Tibial nerve (tissue), 4 donors: ENCODE results near the gene ZNF3. TPM values are rescaled to one million over a fixed set of nuclear protein-coding genes. Genes with fewer than 3 reads are reported as not detected.

ENCODE experiments used
- DNase-seq, 2 donors: peaks; one replicate each; pipeline ENCODE4 v3.0.0-alpha.2; 2019; ENCODE audit warnings: low spot score in 2 of 2
- H3K27ac ChIP-seq, 4 donors: fragments of 200-600 bp; sonication (generic) in 3 of 4; one replicate each; pipeline ENCODE4 v1.5.1; 2017 to 2019; ENCODE audit warnings: mild to moderate bottlenecking in 1 of 4
- H3K27me3 ChIP-seq, 2 donors: fragments of 200-600 bp; sonication (generic) in 1 of 2; one replicate each; pipeline versions ENCODE4 v1.5.1 to v1.6.0; 2017 to 2019
- H3K36me3 ChIP-seq, 3 donors: fragments of 200-600 bp; sonication (generic); one replicate each; pipeline ENCODE4 v1.5.1; 2018 to 2019
- H3K4me1 ChIP-seq, 4 donors: fragments of 200-600 bp; sonication (generic) in 3 of 4; one replicate each; pipeline ENCODE4 v1.5.1; 2017 to 2019
- H3K4me3 ChIP-seq, 4 donors: fragments of 200-600 bp; sonication (generic) in 3 of 4; one replicate each; pipeline ENCODE4 v1.5.1; 2017 to 2019; ENCODE audit warnings: mild to moderate bottlenecking in 1 of 4, moderate library complexity in 1 of 4
- H3K9me3 ChIP-seq, 4 donors: fragments of 200-600 bp; sonication (generic) in 3 of 4; one replicate each; pipeline ENCODE4 v1.5.1; 2017 to 2019
- EP300 ChIP-seq, 2 donors: sonication (generic); formaldehyde crosslinking; IDR thresholded peaks; one replicate each; pipeline ENCODE4 v1.6.1; 2017; ENCODE audit warnings: antibody characterized with exemption in 2 of 2, mild to moderate bottlenecking in 1 of 2
- POLR2A ChIP-seq, 2 donors: fragments of 450-650 bp; IDR thresholded peaks; one replicate each; pipeline ENCODE4 v1.6.1; 2017; ENCODE audit warnings: antibody characterized with exemption in 2 of 2, mild to moderate bottlenecking in 2 of 2, moderate library complexity in 2 of 2
- WGBS, 2 donors: methylation state at CpG; one replicate each; pipeline ENCODE4 v1.1.5; 2018; 5-methylcytosine and 5-hydroxymethylcytosine counted together
- total RNA-seq, 4 donors: library from RNA; depleted of rRNA; stranded (reverse); fragments of >200 nt; gene quantifications; one replicate each; pipeline ENCODE4 v1.1.0, GENCODE V29; 2016
- TF ChIP-seq, protein P1 (sequence below), 5 experiments: fragments of 200-600 bp in 3 of 5; fragments of 450-650 bp in 2 of 5; sonication (generic) in 3 of 5; IDR thresholded peaks; one replicate each; pipeline ENCODE4 v1.5.1; 2016 to 2019; ENCODE audit warnings: antibody characterized with exemption in 5 of 5, mild to moderate bottlenecking in 3 of 5, moderate library complexity in 2 of 5

ZNF3 gene
- total RNA-seq, 4 donors from 2014 or later, result 24.0 to 37.5 (median 26.9) TPM

DNA sequence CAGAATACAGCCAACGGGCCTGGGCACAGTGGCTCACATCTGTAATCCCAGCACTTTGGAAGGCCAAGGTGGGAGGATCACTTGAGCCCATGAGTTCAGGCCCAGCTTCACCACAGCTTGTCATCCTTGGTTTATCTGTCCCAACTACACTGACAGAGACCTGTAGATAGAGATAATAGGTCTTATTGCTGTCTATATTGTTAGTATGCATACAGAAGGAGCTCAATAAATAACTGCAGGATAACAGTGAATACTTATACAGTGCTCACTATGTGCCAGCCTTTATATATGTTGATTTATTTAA is 39.2 kb upstream of the ZNF3 start:
- Histone ChIP-seq H3K9me3 (no peaks in the 10 kb centered on the region), H3K27ac (peak overlapping the region in 3 of 4 donors; percentile 83 to 91 (median 84)), H3K4me3 (peak overlapping the region in 3 of 4 donors; percentile 65 to 85 (median 73)), H3K4me1 (peaks cover 0 to 37% (median 20%) of the 10 kb centered on the region in 4 donors), H3K36me3 (peaks cover 0 to 40% (median 0%) of the 10 kb centered on the region in 3 donors), H3K27me3 (no peaks in the 10 kb centered on the region)
- TF ChIP-seq, protein P1, sequence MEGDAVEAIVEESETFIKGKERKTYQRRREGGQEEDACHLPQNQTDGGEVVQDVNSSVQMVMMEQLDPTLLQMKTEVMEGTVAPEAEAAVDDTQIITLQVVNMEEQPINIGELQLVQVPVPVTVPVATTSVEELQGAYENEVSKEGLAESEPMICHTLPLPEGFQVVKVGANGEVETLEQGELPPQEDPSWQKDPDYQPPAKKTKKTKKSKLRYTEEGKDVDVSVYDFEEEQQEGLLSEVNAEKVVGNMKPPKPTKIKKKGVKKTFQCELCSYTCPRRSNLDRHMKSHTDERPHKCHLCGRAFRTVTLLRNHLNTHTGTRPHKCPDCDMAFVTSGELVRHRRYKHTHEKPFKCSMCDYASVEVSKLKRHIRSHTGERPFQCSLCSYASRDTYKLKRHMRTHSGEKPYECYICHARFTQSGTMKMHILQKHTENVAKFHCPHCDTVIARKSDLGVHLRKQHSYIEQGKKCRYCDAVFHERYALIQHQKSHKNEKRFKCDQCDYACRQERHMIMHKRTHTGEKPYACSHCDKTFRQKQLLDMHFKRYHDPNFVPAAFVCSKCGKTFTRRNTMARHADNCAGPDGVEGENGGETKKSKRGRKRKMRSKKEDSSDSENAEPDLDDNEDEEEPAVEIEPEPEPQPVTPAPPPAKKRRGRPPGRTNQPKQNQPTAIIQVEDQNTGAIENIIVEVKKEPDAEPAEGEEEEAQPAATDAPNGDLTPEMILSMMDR (IDR thresholded peaks at IDR 0.05), result no peak
- TF ChIP-seq POLR2A (IDR thresholded peaks at IDR 0.05) (no peak), EP300 (IDR thresholded peaks at IDR 0.05) (no peak)
- WGBS, 2 donors, result 16 to 41% methylated on average over 1 of the region's 1 CpG
- no peak for DNase-seq

DNA sequence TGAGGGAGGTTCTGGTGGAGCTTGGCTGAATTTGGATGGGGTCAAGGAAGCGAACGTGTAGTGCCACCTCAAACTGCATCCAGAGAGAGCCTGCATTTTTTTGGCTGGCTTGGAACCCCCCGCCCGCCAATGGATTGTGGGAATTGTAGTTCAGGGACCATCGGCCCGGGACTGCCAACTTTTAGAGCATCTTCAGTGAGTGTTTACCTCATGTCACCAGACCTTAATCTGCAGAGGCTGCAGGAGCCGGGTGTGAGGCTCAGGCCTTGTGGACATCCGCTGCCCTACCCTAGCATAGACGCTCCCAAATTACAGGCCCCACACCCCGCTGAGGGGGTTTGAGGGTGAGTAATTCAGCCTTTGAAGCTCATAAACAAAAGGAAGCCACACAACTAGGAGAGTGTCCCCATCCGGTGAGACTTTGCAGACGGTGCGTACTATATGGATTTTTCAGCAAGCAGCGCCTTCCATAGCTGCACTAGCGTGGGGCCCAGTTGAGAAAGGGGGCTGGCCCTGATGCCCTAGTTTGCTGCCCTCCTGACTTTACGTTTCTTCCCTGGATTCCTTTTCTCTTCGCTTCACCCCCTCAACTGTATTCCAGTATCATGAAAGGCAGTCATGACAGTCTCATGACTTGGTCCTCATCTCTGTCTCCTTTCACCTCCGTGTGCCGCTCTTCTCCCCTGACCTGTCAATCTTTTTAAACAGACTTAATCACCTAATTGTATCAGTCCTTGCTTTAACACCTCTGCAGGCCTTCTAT is 38.6 kb upstream of the ZNF3 start:
- 11% methylated on average over 19 of the region's 19 CpGs for WGBS, 2 donors
- Histone ChIP-seq H3K4me1 (peaks cover 0 to 32% (median 18%) of the 10 kb centered on the region in 4 donors), H3K27ac (peak overlapping the region; percentile 79 to 91 (median 84)), H3K36me3 (peaks cover 0 to 42% (median 0%) of the 10 kb centered on the region in 3 donors), H3K27me3 (no peaks in the 10 kb centered on the region), H3K4me3 (peak overlapping the region; percentile 61 to 85 (median 69)), H3K9me3 (no peaks in the 10 kb centered on the region)
- peak; percentile 51 to 72 for DNase-seq
- TF ChIP-seq, protein P1 (IDR thresholded peaks at IDR 0.05), result no peak
- TF ChIP-seq EP300 (IDR thresholded peaks at IDR 0.05) (no peak), POLR2A (IDR thresholded peaks at IDR 0.05) (no peak)

DNA sequence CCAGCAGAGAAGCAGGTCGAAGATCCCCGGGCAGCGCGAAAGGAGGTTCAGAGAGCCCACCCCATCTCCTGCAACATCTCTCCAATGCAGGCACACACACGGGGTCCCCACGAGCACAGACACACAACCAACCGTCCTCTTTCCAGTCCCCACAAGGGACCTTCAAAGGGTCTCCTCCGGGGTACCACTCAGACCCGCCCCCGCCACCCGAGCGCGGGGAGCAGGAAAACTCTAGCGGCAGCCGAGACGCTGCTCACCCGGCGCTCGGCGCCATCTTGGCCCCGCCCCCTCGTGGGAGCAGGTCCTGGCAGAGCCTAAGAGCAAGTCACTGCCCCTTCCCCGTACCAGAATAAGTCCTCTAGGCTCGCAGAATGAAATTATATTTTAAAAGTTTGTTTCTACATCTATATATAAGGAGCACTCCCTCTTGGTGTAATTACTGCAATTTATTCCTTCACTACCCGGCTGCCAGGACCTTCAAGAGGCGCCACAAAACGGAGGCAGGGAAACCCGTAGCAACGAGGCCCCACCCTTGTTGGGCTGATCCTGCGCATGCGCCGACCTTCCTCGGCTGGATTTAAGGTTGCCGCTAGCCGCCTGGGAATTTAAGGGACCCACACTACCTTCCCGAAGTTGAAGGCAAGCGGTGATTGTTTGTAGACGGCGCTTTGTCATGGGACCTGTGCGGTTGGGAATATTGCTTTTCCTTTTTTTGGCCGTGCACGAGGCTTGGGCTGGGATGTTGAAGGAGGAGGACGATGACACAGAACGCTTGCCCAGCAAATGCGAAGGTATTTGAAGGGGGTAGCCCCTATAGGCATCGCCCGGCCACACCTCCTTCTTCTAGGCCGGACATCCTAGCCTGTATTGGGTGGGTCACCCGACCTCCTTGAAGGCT is 37.8 kb upstream of the ZNF3 start, which contains the start of the genes CNPY4 and TAF6:
Gene CNPY4, plus strand, starts transcription at position 563 of the 898 bp plus-strand sequence. Its CDS starts 111 bp downstream, at position 674.
Gene TAF6, minus strand, starts transcription at position 287 of the 898 bp plus-strand sequence. CDS start 5,149 bp downstream, outside the sequence.
- Histone ChIP-seq H3K4me3 (peak within 1 kb of the TSS; percentile 61 to 85 (median 69)), H3K9me3 (no peaks in the 10 kb centered on the region), H3K27me3 (no peaks in the 10 kb centered on the region), H3K4me1 (peaks cover 0 to 29% (median 16%) of the 10 kb centered on the region in 4 donors), H3K27ac (peak within 1 kb of the TSS; percentile 79 to 91 (median 84)), H3K36me3 (peaks cover 0 to 36% (median 0%) of the 10 kb centered on the region in 3 donors)
- TF ChIP-seq, protein P1 (IDR thresholded peaks at IDR 0.05), result peak in 2 of 5 experiments; percentile 29 to 65
- peak; percentile 35 to 56 for TF ChIP-seq POLR2A (IDR thresholded peaks at IDR 0.05)
- peak; percentile 81 to 87 for TF ChIP-seq EP300 (IDR thresholded peaks at IDR 0.05)
- 0 to 1% methylated on average over 42 to 48 of the region's 49 CpGs for WGBS, 2 donors
- peak; percentile 88 to 91 for DNase-seq

DNA sequence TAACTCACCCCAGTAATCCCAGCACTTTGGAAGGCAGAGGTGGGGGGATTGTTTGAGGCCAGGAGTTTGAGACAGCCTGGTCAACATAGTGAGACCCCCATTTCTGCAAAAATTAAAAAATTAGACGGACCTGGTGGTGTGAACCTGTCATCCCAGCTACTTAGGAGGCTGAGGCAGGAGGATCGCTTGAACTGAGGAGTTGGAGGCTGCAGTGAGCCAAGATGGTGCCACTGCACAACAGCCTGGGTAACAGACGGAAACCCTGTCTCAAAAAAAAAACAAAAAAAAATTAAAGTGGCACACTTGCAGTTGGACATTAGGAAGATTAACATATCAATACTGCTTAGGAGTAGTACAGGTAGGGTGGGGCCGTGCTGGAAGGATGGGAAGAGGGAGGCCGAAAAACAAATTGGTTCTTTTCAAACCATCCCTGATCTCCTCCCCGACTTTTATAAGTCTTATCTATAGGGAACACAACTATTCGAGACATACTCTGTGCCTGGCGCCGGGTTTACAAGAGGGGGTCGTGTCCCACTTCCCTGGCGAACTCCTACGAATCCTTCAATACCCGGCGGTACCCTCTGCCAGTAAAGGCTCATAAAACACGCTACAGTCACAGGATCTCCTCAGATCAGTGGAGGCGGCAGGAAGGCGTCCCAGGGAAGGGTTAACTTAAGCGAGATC is 37.0 kb upstream of the ZNF3 start:
- H3K9me3 ChIP-seq, result no peaks in the 10 kb centered on the region
- no peaks in the 10 kb centered on the region for H3K27me3 ChIP-seq
- TF ChIP-seq, protein P1 (IDR thresholded peaks at IDR 0.05), result no peak
- no peak for TF ChIP-seq POLR2A (IDR thresholded peaks at IDR 0.05)
- no peak for TF ChIP-seq EP300 (IDR thresholded peaks at IDR 0.05)
- DNase-seq, result no peak
- H3K36me3 ChIP-seq, result peaks cover 0 to 36% (median 0%) of the 10 kb centered on the region in 3 donors
- peaks cover 0 to 29% (median 16%) of the 10 kb centered on the region in 4 donors for H3K4me1 ChIP-seq
- H3K27ac ChIP-seq, result peak overlapping the region; percentile 79 to 91 (median 84)
- 19 to 22% methylated on average over 16 to 18 of the region's 18 CpGs for WGBS, 2 donors
- H3K4me3 ChIP-seq, result peak overlapping the region; percentile 61 to 85 (median 69)
